Measurements from ENCODE around the gene ART1.

ART1 gene

GRCh38 chr11:3675971-3676370 lies 31.0 kb downstream of the ART1 start:
- no peak overlapping the region for H3K9ac ChIP-seq (ENCODE audit: low read length)
- H3K4me3 ChIP-seq (ENCODE audit: low read length) = no peak overlapping the region
- H3K36me3 ChIP-seq (ENCODE audit: control insufficient read depth, insufficient read depth, low read length) = peaks cover 47% of the 10 kb centered on the region
- H3K27ac ChIP-seq (ENCODE audit: low read depth, low read length) = no peak overlapping the region
- H3K4me1 ChIP-seq (ENCODE audit: control insufficient read depth, insufficient read depth, low read length) = no peaks in the 10 kb centered on the region
- no peaks in the 10 kb centered on the region for H3K27me3 ChIP-seq (ENCODE audit: control insufficient read depth, insufficient read depth, low read length)

- no peaks in the 10 kb centered on the region for H3K27me3 ChIP-seq (ENCODE audit: control insufficient read depth, insufficient read depth, low read length)
- no peak overlapping the region for H3K9ac ChIP-seq (ENCODE audit: low read length)
- no peak overlapping the region for H3K4me3 ChIP-seq (ENCODE audit: low read length)
- H3K4me1 ChIP-seq (ENCODE audit: control insufficient read depth, insufficient read depth, low read length) = no peaks in the 10 kb centered on the region
- peaks cover 56% of the 10 kb centered on the region for H3K36me3 ChIP-seq (ENCODE audit: control insufficient read depth, insufficient read depth, low read length)
- no peak overlapping the region for H3K27ac ChIP-seq (ENCODE audit: low read depth, low read length)
These were observed 34.1 kb downstream of the ART1 start for GRCh38 chr11:3679077-3679476.

DNA sequence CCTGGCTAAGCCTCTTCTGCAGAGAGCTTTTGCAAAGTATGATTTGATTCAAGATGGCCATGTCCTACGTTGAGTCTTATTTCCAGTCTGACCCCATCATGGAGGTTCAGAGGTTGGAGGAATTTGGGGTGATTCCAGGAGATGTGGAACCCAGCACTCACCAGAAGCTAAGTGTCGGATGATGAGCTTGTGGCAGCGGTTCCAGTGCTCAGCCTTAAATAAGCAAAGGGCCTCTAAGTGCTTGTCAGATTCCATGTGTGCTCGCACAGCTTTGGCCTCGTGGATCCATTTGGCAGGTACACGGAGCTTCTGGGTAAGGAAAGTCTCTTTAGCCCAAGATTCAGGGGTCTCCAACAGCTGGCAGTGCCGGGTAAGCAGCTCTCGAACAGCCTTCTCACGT lies 38.1 kb downstream of the ART1 start:
- no peak overlapping the region for H3K27ac ChIP-seq (ENCODE audit: low read depth, low read length)
- H3K9ac ChIP-seq (ENCODE audit: low read length) = no peak overlapping the region
- H3K4me3 ChIP-seq (ENCODE audit: low read length) = no peak overlapping the region
- H3K4me1 ChIP-seq (ENCODE audit: control insufficient read depth, insufficient read depth, low read length) = no peaks in the 10 kb centered on the region
- H3K36me3 ChIP-seq (ENCODE audit: control insufficient read depth, insufficient read depth, low read length) = peaks cover 45% of the 10 kb centered on the region
- no peaks in the 10 kb centered on the region for H3K27me3 ChIP-seq (ENCODE audit: control insufficient read depth, insufficient read depth, low read length)

DNA sequence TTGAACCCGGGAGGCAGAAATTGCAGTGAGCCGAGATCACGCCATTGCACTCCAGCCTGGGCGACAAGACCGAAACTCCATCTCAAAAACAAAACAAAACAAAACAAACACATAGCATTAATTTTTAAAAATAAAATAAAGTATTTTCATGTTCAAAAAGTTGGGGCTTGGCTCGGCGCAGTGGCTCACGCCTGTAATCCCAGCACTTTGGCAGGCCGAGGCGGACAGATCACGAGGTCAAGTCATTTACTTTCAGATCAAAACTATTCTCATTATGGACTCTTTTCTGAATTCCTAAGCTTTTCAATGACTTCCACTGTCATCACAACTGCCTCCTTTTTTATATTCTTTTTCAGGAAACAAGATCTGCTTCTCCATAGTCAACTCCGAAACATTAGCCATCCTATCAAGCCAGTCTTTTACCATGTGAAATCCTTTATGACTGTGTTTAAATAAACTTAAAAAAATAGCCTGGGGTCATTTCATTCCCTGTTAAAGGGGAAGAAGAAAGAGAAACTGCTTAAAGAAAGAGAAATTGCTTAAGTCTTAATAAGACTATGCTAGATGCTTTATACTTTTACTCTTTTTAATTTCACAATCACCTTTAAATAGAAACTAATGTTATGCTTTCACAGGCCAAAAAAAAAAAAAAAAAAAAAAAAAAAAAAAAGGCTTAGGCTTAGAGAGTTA lies 39.3 kb downstream of the ART1 start:
- no peak overlapping the region for H3K27ac ChIP-seq (ENCODE audit: low read depth, low read length)
- no peaks in the 10 kb centered on the region for H3K27me3 ChIP-seq (ENCODE audit: control insufficient read depth, insufficient read depth, low read length)
- H3K4me3 ChIP-seq (ENCODE audit: low read length) = no peak overlapping the region
- no peaks in the 10 kb centered on the region for H3K4me1 ChIP-seq (ENCODE audit: control insufficient read depth, insufficient read depth, low read length)
- no peak overlapping the region for H3K9ac ChIP-seq (ENCODE audit: low read length)
- peaks cover 35% of the 10 kb centered on the region for H3K36me3 ChIP-seq (ENCODE audit: control insufficient read depth, insufficient read depth, low read length)

DNA sequence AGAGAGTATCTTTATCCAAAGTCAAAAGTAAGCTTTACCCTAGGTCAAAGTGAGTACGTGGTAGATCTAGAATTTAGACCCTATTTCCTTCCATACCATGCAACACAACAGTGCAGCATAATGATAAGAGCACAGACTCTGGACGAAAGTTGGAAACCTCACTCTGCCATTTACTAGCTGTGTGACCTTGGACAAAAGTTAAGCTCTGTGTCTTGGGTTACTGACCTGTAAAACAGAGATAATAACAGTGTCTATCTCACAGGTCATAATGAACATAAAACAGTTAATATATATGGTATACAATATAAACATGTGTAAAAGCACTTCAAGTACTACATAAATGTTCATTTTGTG lies 39.9 kb downstream of the ART1 start:
- Histone ChIP-seq H3K4me1 (ENCODE audit: control insufficient read depth, insufficient read depth, low read length) (no peaks in the 10 kb centered on the region), H3K4me3 (ENCODE audit: low read length) (no peak overlapping the region), H3K9ac (ENCODE audit: low read length) (no peak overlapping the region), H3K27ac (ENCODE audit: low read depth, low read length) (no peak overlapping the region), H3K36me3 (ENCODE audit: control insufficient read depth, insufficient read depth, low read length) (peaks cover 36% of the 10 kb centered on the region), H3K27me3 (ENCODE audit: control insufficient read depth, insufficient read depth, low read length) (no peaks in the 10 kb centered on the region)

DNA sequence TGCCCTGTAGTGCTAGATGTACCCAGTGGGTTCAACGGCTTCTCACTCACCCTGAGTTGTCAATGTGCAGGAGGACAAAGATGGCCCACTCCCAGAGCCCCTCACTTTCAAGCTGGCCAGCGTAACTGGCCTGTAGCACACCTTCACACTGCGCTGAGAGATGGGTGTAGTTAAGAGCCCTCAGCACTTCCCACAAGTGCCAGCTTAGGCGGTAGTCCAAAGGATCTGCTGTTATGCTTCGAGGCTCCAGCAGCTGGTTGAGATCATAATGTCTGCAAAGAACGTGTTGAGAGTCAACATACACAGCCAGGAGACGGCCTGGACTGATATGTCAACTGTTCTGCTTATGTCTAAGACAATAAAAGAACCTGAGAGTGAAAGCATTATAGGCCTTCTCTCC lies 41.0 kb downstream of the ART1 start:
- Histone ChIP-seq H3K36me3 (ENCODE audit: control insufficient read depth, insufficient read depth, low read length) (peaks cover 37% of the 10 kb centered on the region), H3K4me3 (ENCODE audit: low read length) (no peak overlapping the region), H3K9ac (ENCODE audit: low read length) (no peak overlapping the region), H3K27me3 (ENCODE audit: control insufficient read depth, insufficient read depth, low read length) (no peaks in the 10 kb centered on the region), H3K27ac (ENCODE audit: low read depth, low read length) (no peak overlapping the region), H3K4me1 (ENCODE audit: control insufficient read depth, insufficient read depth, low read length) (no peaks in the 10 kb centered on the region)

- H3K4me1 ChIP-seq (ENCODE audit: control insufficient read depth, insufficient read depth, low read length) = no peaks in the 10 kb centered on the region
- H3K9ac ChIP-seq (ENCODE audit: low read length) = no peak overlapping the region
- H3K27ac ChIP-seq (ENCODE audit: low read depth, low read length) = no peak overlapping the region
- no peaks in the 10 kb centered on the region for H3K27me3 ChIP-seq (ENCODE audit: control insufficient read depth, insufficient read depth, low read length)
- peaks cover 34% of the 10 kb centered on the region for H3K36me3 ChIP-seq (ENCODE audit: control insufficient read depth, insufficient read depth, low read length)
- no peak overlapping the region for H3K4me3 ChIP-seq (ENCODE audit: low read length)
These were observed 41.8 kb downstream of the ART1 start for GRCh38 chr11:3686751-3687150.

- Histone ChIP-seq H3K9ac (ENCODE audit: low read length) (no peak overlapping the region), H3K36me3 (ENCODE audit: control insufficient read depth, insufficient read depth, low read length) (peaks cover 32% of the 10 kb centered on the region), H3K4me3 (ENCODE audit: low read length) (no peak overlapping the region), H3K27ac (ENCODE audit: low read depth, low read length) (no peak overlapping the region), H3K4me1 (ENCODE audit: control insufficient read depth, insufficient read depth, low read length) (no peaks in the 10 kb centered on the region), H3K27me3 (ENCODE audit: control insufficient read depth, insufficient read depth, low read length) (no peaks in the 10 kb centered on the region)
These were observed 55.5 kb downstream of the ART1 start for GRCh38 chr11:3700410-3700809.

- no peak overlapping the region for H3K27ac ChIP-seq (ENCODE audit: low read depth, low read length)
- no peaks in the 10 kb centered on the region for H3K27me3 ChIP-seq (ENCODE audit: control insufficient read depth, insufficient read depth, low read length)
- no peak overlapping the region for H3K4me3 ChIP-seq (ENCODE audit: low read length)
- H3K36me3 ChIP-seq (ENCODE audit: control insufficient read depth, insufficient read depth, low read length) = peaks cover 33% of the 10 kb centered on the region
- no peaks in the 10 kb centered on the region for H3K4me1 ChIP-seq (ENCODE audit: control insufficient read depth, insufficient read depth, low read length)
- no peak overlapping the region for H3K9ac ChIP-seq (ENCODE audit: low read length)
These were observed 56.0 kb downstream of the ART1 start for GRCh38 chr11:3700910-3701309.

GRCh38 chr11:3703383-3703782 lies 58.5 kb downstream of the ART1 start:
- H3K9ac ChIP-seq (ENCODE audit: low read length) = no peak overlapping the region
- H3K27me3 ChIP-seq (ENCODE audit: control insufficient read depth, insufficient read depth, low read length) = no peaks in the 10 kb centered on the region
- no peak overlapping the region for H3K27ac ChIP-seq (ENCODE audit: low read depth, low read length)
- peaks cover 33% of the 10 kb centered on the region for H3K36me3 ChIP-seq (ENCODE audit: control insufficient read depth, insufficient read depth, low read length)
- H3K4me3 ChIP-seq (ENCODE audit: low read length) = no peak overlapping the region
- no peaks in the 10 kb centered on the region for H3K4me1 ChIP-seq (ENCODE audit: control insufficient read depth, insufficient read depth, low read length)

GRCh38 chr11:3707176-3707575 lies 62.2 kb downstream of the ART1 start:
- Histone ChIP-seq H3K27me3 (ENCODE audit: control insufficient read depth, insufficient read depth, low read length) (no peaks in the 10 kb centered on the region), H3K4me3 (ENCODE audit: low read length) (no peak overlapping the region), H3K9ac (ENCODE audit: low read length) (no peak overlapping the region), H3K36me3 (ENCODE audit: control insufficient read depth, insufficient read depth, low read length) (peaks cover 30% of the 10 kb centered on the region), H3K27ac (ENCODE audit: low read depth, low read length) (no peak overlapping the region), H3K4me1 (ENCODE audit: control insufficient read depth, insufficient read depth, low read length) (no peaks in the 10 kb centered on the region)

DNA sequence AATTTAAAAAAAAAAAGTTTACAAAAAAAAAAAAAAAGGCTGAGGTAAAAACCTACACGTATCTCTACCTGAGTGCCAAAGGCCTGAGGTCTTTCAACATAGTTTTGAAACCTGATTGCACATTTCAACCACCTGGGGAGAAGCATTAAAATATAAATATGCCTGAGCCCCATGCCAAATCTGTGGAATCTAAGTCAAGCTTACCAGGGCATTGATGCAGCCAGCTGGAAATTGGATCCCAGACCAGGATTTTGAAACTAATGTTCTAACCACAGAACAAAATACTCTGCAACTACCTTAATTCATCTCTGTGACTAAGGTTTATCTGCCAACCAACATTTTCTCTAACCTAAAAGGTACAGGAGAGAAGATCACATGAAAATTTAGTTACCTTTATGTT lies 65.0 kb downstream of the ART1 start:
- H3K27me3 ChIP-seq (ENCODE audit: control insufficient read depth, insufficient read depth, low read length) = no peaks in the 10 kb centered on the region
- no peaks in the 10 kb centered on the region for H3K4me1 ChIP-seq (ENCODE audit: control insufficient read depth, insufficient read depth, low read length)
- H3K27ac ChIP-seq (ENCODE audit: low read depth, low read length) = no peak overlapping the region
- no peak overlapping the region for H3K9ac ChIP-seq (ENCODE audit: low read length)
- H3K36me3 ChIP-seq (ENCODE audit: control insufficient read depth, insufficient read depth, low read length) = peaks cover 30% of the 10 kb centered on the region
- H3K4me3 ChIP-seq (ENCODE audit: low read length) = no peak overlapping the region

DNA sequence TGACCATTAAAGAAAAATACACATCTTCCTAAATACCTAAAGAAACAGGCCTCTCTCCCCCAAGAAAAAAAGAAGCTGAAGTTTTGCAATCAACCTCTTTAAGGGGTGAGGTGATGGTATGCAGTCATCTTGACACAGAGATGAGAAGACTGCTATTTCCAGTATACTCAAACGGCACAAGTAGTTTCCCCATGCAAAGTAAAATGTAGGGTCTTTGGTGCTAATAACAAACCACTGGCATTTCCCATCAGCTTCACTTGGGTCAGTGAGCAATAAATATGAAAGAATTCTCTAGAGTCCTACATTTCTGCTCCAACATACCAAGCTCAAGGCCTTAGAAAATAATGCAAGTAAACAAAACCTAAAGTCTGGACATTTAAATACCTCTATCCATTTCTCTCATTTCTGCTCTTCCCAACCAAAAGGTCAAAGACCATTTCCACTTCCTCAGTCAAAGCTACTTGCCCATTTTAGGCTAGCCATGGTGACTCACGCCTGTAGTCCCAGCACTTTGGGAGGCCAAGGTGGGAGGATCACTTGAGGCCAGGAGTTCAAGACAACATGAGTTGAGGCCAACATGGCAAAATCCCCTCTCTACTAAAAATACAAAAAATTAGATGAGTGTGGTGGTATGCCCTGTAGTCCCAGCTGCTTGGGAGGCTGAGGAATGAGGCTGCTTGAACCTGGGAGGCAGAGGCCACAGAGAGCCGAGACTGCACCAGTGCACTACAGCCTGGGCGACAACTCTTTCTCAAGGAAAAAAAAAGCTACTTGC lies 65.7 kb downstream of the ART1 start:
- H3K4me3 ChIP-seq (ENCODE audit: low read length) = no peak overlapping the region
- no peak overlapping the region for H3K9ac ChIP-seq (ENCODE audit: low read length)
- no peaks in the 10 kb centered on the region for H3K27me3 ChIP-seq (ENCODE audit: control insufficient read depth, insufficient read depth, low read length)
- H3K27ac ChIP-seq (ENCODE audit: low read depth, low read length) = no peak overlapping the region
- peaks cover 28% of the 10 kb centered on the region for H3K36me3 ChIP-seq (ENCODE audit: control insufficient read depth, insufficient read depth, low read length)
- H3K4me1 ChIP-seq (ENCODE audit: control insufficient read depth, insufficient read depth, low read length) = no peaks in the 10 kb centered on the region
